ENCODE data around the gene MACROD2. TPM values are rescaled to one million over a fixed set of nuclear protein-coding genes. Genes with fewer than 3 reads are reported as not detected.

The MACROD2 gene
- total RNA-seq, 1 experiment from 2014 or later: 3.1 TPM

- no peak overlapping the region for H3K4me3 Mint-ChIP-seq (ENCODE audit: unreplicated experiment)
- H3K9me3 Mint-ChIP-seq (ENCODE audit: unreplicated experiment): no peaks in the 10 kb centered on the region
- H3K27ac Mint-ChIP-seq (ENCODE audit: low read depth, unreplicated experiment): no peak overlapping the region
- H3K27me3 Mint-ChIP-seq (ENCODE audit: insufficient read depth, unreplicated experiment): no peaks in the 10 kb centered on the region
- H3K36me3 Mint-ChIP-seq (ENCODE audit: insufficient read depth, unreplicated experiment): peaks cover 2% of the 10 kb centered on the region
- ChIA-PET POLR2A (interaction anchor here (0.6 to 1.7 kb wide), 5 partner anchors 9 to 1491 kb away, joined by 3 to 4 read pairs (median 3); no protein-coding TSS in a partner anchor), CTCF (interaction anchor here (0.6 to 0.8 kb wide), 3 partner anchors 11 to 57 kb away, joined by 3 to 5 read pairs (median 4); no protein-coding TSS in a partner anchor)
- H3K4me1 Mint-ChIP-seq (ENCODE audit: insufficient read depth, unreplicated experiment): no peaks in the 10 kb centered on the region
- no TSS peak for BruUV-seq (replicated peaks)
- intact Hi-C loops (cut with micrococcal nuclease): no loop called here
- DNase-seq (ENCODE audit: unreplicated experiment): no peak
- TF ChIP-seq, protein P1, sequence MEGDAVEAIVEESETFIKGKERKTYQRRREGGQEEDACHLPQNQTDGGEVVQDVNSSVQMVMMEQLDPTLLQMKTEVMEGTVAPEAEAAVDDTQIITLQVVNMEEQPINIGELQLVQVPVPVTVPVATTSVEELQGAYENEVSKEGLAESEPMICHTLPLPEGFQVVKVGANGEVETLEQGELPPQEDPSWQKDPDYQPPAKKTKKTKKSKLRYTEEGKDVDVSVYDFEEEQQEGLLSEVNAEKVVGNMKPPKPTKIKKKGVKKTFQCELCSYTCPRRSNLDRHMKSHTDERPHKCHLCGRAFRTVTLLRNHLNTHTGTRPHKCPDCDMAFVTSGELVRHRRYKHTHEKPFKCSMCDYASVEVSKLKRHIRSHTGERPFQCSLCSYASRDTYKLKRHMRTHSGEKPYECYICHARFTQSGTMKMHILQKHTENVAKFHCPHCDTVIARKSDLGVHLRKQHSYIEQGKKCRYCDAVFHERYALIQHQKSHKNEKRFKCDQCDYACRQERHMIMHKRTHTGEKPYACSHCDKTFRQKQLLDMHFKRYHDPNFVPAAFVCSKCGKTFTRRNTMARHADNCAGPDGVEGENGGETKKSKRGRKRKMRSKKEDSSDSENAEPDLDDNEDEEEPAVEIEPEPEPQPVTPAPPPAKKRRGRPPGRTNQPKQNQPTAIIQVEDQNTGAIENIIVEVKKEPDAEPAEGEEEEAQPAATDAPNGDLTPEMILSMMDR (IDR thresholded peaks at IDR 0.05; ENCODE audit: unreplicated experiment): no peak
Measured at GRCh38 chr20:15739035-15739434, 1743.7 kb downstream of the MACROD2 start.

- TF ChIP-seq, protein P1 (IDR thresholded peaks at IDR 0.05; ENCODE audit: unreplicated experiment): no peak
- POLR2A ChIA-PET: interaction anchor here (0.7 to 1.7 kb wide), 2 partner anchors 13 to 780 kb away, joined by 3 to 4 read pairs; no protein-coding TSS in a partner anchor
- intact Hi-C loops (cut with micrococcal nuclease): no loop called here
- H3K27ac Mint-ChIP-seq (ENCODE audit: low read depth, unreplicated experiment): no peak overlapping the region
- CTCF ChIA-PET: interaction anchor here (0.6 to 1.1 kb wide), 5 partner anchors 67 to 1598 kb away, joined by 3 to 4 read pairs (median 3); no protein-coding TSS in a partner anchor
- H3K9me3 Mint-ChIP-seq (ENCODE audit: unreplicated experiment): no peaks in the 10 kb centered on the region
- no peak overlapping the region for H3K4me3 Mint-ChIP-seq (ENCODE audit: unreplicated experiment)
- DNase-seq (ENCODE audit: unreplicated experiment): peak; percentile 18
- no TSS peak for BruUV-seq (replicated peaks)
- no peaks in the 10 kb centered on the region for H3K4me1 Mint-ChIP-seq (ENCODE audit: insufficient read depth, unreplicated experiment)
- no peaks in the 10 kb centered on the region for H3K27me3 Mint-ChIP-seq (ENCODE audit: insufficient read depth, unreplicated experiment)
- H3K36me3 Mint-ChIP-seq (ENCODE audit: insufficient read depth, unreplicated experiment): no peaks in the 10 kb centered on the region
Measured at GRCh38 chr20:15740046-15740775, 1744.9 kb downstream of the MACROD2 start.

DNA sequence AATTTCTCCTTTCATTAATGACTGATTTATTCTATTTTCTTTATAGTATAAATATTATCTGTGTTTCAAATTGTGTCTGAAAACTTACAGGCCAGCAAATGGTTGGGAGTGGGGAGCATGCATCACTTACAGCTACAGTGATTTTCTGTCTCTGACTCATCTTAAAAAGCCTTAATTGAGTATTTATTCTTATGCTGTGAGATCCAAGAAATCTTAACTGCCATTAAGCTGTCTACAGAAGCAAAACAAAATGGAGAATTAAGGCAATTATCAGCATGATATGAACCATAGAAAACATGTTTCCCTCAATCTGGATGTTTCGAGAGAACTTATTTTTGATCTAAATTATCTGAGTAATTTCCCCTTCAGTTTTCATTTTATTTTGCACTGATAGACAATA is 1746.8 kb downstream of the MACROD2 start:
- no peaks in the 10 kb centered on the region for H3K27me3 Mint-ChIP-seq (ENCODE audit: insufficient read depth, unreplicated experiment)
- H3K4me3 Mint-ChIP-seq (ENCODE audit: unreplicated experiment): no peak overlapping the region
- ChIA-PET CTCF (no interaction called here), POLR2A (interaction anchor here (0.6 to 1.0 kb wide), 2 partner anchors 383 to 862 kb away, joined by 3 read pairs; no protein-coding TSS in a partner anchor)
- no TSS peak for BruUV-seq (replicated peaks)
- H3K36me3 Mint-ChIP-seq (ENCODE audit: insufficient read depth, unreplicated experiment): no peaks in the 10 kb centered on the region
- H3K27ac Mint-ChIP-seq (ENCODE audit: low read depth, unreplicated experiment): no peak overlapping the region
- intact Hi-C loops (cut with micrococcal nuclease): no loop called here
- TF ChIP-seq, protein P1 (IDR thresholded peaks at IDR 0.05; ENCODE audit: unreplicated experiment): no peak
- H3K4me1 Mint-ChIP-seq (ENCODE audit: insufficient read depth, unreplicated experiment): no peaks in the 10 kb centered on the region
- no peak for DNase-seq (ENCODE audit: unreplicated experiment)
- no peaks in the 10 kb centered on the region for H3K9me3 Mint-ChIP-seq (ENCODE audit: unreplicated experiment)

- POLR2A ChIA-PET: interaction anchor here (1.0 kb wide), 1 partner anchor 384 kb away, joined by 3 read pairs; no protein-coding TSS in a partner anchor
- Mint-ChIP-seq H3K4me3 (ENCODE audit: unreplicated experiment) (no peak overlapping the region), H3K9me3 (ENCODE audit: unreplicated experiment) (no peaks in the 10 kb centered on the region), H3K27ac (ENCODE audit: low read depth, unreplicated experiment) (no peak overlapping the region), H3K4me1 (ENCODE audit: insufficient read depth, unreplicated experiment) (no peaks in the 10 kb centered on the region), H3K36me3 (ENCODE audit: insufficient read depth, unreplicated experiment) (no peaks in the 10 kb centered on the region), H3K27me3 (ENCODE audit: insufficient read depth, unreplicated experiment) (no peaks in the 10 kb centered on the region)
- TF ChIP-seq, protein P1 (IDR thresholded peaks at IDR 0.05; ENCODE audit: unreplicated experiment): no peak
- no TSS peak for BruUV-seq (replicated peaks)
- intact Hi-C loops (cut with micrococcal nuclease): no loop called here
- CTCF ChIA-PET: interaction anchor here (0.5 to 0.6 kb wide), 2 partner anchors 72 to 150 kb away, joined by 3 read pairs; no protein-coding TSS in a partner anchor
- no peak for DNase-seq (ENCODE audit: unreplicated experiment)
Measured at GRCh38 chr20:15742627-15743026, 1747.3 kb downstream of the MACROD2 start.

Data from MCF 10A (cell line).